ENCODE data around the gene SLC39A6. TPM values are rescaled to one million over a fixed set of nuclear protein-coding genes. Genes with fewer than 3 reads are reported as not detected.
"Not testable (repeated sequence)": the region's sequence is repeated elsewhere in the genome, so short reads cannot be mapped to it uniquely, and the experiment has no call there.

SLC39A6 gene
- total RNA-seq, 2 donors from 2014 or later: 27.6 to 42.2 TPM

GRCh38 chr18:36078751-36079529 is 50.2 kb downstream of the SLC39A6 start:
- Histone ChIP-seq H3K9me3 (peaks cover 7% of the 10 kb centered on the region), H3K36me3 (no peaks in the 10 kb centered on the region), H3K27ac (no peak overlapping the region), H3K4me1 (ENCODE audit: control insufficient read depth in 1 of 2, low read depth in 2 of 2) (no peaks in the 10 kb centered on the region), H3K4me3 (no peak overlapping the region), H3K27me3 (replicated peaks; ENCODE audit: insufficient read depth) (no peaks in the 10 kb centered on the region)
- ATAC-seq (ENCODE audit: insufficient number of reproducible peaks, low FRiP score, low read depth) (no peak), DNase-seq (ENCODE audit: low spot score) (no peak)
- TF ChIP-seq CTCF (IDR thresholded peaks at IDR 0.05): no peak

- not testable (repeated sequence) for DNase-seq (ENCODE audit: low spot score); H3K27me3 ChIP-seq (replicated peaks; ENCODE audit: insufficient read depth); H3K27ac ChIP-seq; H3K4me3 ChIP-seq; H3K4me1 ChIP-seq (ENCODE audit: control insufficient read depth in 1 of 2, low read depth in 2 of 2); ATAC-seq (ENCODE audit: insufficient number of reproducible peaks, low FRiP score, low read depth); H3K36me3 ChIP-seq; H3K9me3 ChIP-seq
Measured at GRCh38 chr18:36077764-36078163, 51.4 kb downstream of the SLC39A6 start.

DNA sequence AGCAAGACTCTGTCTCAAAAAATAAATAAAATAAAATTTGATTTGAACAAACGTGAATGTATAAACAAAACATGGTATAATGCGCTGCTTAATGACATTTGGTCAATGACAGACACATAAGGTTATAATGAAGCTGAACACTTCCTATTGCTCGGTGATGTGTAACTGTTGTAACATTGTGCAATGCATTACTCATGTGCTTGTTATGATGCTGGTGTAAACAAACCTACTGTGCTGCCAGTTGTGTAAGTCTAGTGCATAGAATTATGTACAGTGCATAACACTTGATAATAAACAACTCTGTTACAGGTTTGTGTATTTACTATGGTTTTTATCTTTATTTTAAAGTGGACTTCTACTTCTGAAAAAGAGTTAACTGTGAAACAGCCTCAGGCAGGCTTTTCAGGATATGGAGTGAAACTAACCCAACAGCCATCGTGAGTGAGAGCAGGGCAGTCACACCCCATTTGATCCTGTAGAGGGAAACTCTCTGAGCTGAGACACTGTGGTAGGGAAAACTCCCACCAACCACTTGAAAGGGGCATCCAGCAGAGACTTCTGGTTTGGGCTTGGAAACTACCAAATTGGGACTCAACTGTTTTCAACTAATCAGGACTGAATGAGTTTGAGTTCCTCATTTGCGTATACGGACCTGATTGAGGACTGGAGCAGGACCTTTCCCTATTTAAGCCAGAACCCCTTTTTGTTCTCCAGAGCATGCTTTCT is 53.1 kb downstream of the SLC39A6 start:
- DNase-seq (ENCODE audit: low spot score) (no peak), ATAC-seq (ENCODE audit: insufficient number of reproducible peaks, low FRiP score, low read depth) (no peak)
- Histone ChIP-seq H3K4me1 (ENCODE audit: control insufficient read depth in 1 of 2, low read depth in 2 of 2) (no peaks in the 10 kb centered on the region), H3K36me3 (no peaks in the 10 kb centered on the region), H3K4me3 (no peak overlapping the region), H3K27me3 (replicated peaks; ENCODE audit: insufficient read depth) (no peaks in the 10 kb centered on the region), H3K27ac (no peak overlapping the region), H3K9me3 (peaks cover 4% of the 10 kb centered on the region)
- no peak for TF ChIP-seq CTCF (IDR thresholded peaks at IDR 0.05)

DNA sequence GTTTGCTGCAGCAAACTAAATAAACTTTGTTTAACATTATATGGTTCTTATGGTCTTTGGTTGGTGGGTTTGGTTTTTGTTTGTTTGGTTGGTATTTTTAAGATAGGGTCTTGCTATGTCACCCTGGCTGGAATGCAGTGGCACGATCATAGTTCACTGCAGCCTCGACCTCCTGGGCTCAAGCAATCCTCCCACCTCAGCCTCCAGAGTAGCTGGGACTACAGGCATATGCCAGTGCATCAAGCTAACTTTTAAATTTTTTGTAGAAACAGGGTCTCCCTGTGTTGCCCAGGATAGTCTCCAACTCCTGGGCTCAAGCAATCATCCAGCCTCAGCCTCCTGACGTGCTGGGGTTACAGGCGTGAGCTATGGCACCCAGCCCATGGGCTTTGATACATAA is 54.7 kb downstream of the SLC39A6 start:
- TF ChIP-seq CTCF (IDR thresholded peaks at IDR 0.05): no peak
- Histone ChIP-seq H3K27me3 (replicated peaks; ENCODE audit: insufficient read depth) (no peaks in the 10 kb centered on the region), H3K4me3 (no peak overlapping the region), H3K4me1 (ENCODE audit: control insufficient read depth in 1 of 2, low read depth in 2 of 2) (no peaks in the 10 kb centered on the region), H3K9me3 (no peaks in the 10 kb centered on the region), H3K27ac (no peak overlapping the region), H3K36me3 (no peaks in the 10 kb centered on the region)
- DNase-seq (ENCODE audit: low spot score): no peak
- ATAC-seq (ENCODE audit: insufficient number of reproducible peaks, low FRiP score, low read depth): no peak

DNA sequence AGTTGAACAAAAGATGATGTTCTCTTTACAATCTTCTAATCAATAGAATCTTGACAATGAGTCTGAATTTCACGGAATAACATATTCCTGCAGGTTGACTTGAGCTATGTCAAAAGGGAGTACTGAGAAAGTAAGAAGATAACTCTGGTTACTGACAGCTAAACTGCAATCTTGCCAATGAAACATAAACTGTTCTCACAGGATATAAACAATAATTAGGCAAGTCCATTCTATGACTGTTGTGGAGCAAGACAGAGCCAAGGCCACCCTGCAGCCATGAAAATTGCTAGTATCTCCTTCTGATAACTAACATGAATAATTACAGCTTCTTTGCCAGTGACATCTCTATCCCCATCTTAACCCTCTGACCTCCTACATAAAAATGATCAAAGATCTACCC is 55.5 kb downstream of the SLC39A6 start:
- no peaks in the 10 kb centered on the region for H3K27me3 ChIP-seq (replicated peaks; ENCODE audit: insufficient read depth)
- H3K4me3 ChIP-seq: no peak overlapping the region
- no peaks in the 10 kb centered on the region for H3K9me3 ChIP-seq
- H3K36me3 ChIP-seq: no peaks in the 10 kb centered on the region
- DNase-seq (ENCODE audit: low spot score): no peak
- H3K4me1 ChIP-seq (ENCODE audit: control insufficient read depth in 1 of 2, low read depth in 2 of 2): no peaks in the 10 kb centered on the region
- TF ChIP-seq CTCF (IDR thresholded peaks at IDR 0.05): no peak
- no peak overlapping the region for H3K27ac ChIP-seq
- ATAC-seq (ENCODE audit: insufficient number of reproducible peaks, low FRiP score, low read depth): no peak

DNA sequence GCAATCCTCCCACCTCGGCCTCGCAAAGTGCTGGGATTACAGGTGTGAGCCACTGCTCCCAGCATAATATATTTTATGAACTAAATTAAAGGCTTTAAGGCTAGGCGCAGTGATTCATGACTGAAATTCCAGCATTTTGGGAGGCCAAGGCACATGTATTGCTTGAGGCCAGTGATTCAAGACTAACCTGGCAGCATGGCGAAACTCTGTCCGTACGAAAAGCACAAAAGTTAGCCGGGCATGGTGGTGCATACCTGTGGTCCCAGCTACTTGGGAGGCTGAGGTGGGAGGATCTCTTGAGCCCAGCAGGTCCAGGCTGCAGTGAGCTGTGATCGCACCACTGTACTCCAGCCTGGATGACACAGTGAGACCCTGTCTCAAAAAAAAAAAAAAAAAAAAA is 56.7 kb downstream of the SLC39A6 start:
- H3K36me3 ChIP-seq; H3K27me3 ChIP-seq (replicated peaks; ENCODE audit: insufficient read depth); ATAC-seq (ENCODE audit: insufficient number of reproducible peaks, low FRiP score, low read depth); H3K4me3 ChIP-seq; H3K27ac ChIP-seq; H3K9me3 ChIP-seq; H3K4me1 ChIP-seq (ENCODE audit: control insufficient read depth in 1 of 2, low read depth in 2 of 2); DNase-seq (ENCODE audit: low spot score): not testable (repeated sequence)

All from thoracic aorta (tissue), 2 donors.